GM21723 (cell line): ENCODE data around the gene MVB12B.

Experiments used
- ATAC-seq: cut with Tn5 transposase; IDR thresholded peaks from one replicate; pipeline ENCODE4 v1.9.1; 2021; ENCODE audit warnings: mild to moderate bottlenecking, moderate library complexity; ENCODE audit not compliant: unreplicated experiment

The MVB12B gene

DNA sequence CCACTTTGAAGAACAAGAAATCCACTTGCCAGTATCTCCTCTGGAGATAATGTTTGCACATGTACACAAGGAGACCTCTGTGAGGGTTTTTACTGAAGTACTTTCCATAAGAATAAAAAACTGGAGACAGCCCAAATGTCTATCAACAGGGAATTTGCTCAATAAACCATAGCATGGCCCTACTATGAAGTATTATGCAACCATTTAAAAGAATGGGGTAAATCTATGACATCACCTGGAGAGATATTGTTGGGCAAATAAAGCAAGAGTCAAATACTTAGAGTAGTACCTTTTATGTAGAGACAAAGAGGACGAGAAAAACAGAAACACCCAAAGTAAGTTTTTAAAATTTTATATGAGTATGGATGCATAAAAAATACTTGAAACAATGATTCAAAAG is 23.9 kb upstream of the MVB12B start:
- no peak for ATAC-seq

GRCh38 chr9:126303488-126303887 is 23.1 kb upstream of the MVB12B start:
- ATAC-seq, result no peak

GRCh38 chr9:126304207-126304970 is 22.2 kb upstream of the MVB12B start:
- ATAC-seq, result no peak

- ATAC-seq, result no peak
Observed at GRCh38 chr9:126304971-126305320, 21.7 kb upstream of the MVB12B start.

DNA sequence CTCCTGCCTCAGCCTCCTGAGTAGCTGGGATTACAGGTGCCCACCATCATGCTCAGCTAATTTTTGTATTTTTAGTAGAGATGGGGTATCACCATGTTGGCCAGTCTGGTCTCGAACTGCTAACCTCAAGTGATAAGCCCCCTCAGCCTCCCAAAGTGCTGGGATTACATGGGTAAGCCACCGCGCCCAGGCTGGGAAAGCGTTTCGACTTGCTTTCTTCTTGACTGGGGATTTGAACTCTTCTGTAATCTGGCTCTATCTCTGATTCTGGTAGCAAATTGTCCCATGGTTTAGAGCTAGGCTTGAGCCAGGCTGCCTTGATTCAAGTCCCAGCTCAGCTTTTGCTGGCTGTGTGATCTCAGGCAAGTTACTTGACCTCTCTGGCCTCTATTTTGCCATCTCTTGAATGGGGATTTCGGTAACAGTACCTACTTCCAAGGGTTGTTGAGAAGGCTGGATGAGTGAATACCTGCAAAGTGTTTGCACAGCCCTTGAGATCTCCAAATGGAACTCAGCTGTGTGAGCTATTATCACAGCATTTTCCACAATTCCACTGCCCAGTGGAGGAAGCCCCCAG is 20.5 kb upstream of the MVB12B start:
- no peak for ATAC-seq

- ATAC-seq, result no peak
Observed at GRCh38 chr9:126307322-126308061, 19.1 kb upstream of the MVB12B start.

DNA sequence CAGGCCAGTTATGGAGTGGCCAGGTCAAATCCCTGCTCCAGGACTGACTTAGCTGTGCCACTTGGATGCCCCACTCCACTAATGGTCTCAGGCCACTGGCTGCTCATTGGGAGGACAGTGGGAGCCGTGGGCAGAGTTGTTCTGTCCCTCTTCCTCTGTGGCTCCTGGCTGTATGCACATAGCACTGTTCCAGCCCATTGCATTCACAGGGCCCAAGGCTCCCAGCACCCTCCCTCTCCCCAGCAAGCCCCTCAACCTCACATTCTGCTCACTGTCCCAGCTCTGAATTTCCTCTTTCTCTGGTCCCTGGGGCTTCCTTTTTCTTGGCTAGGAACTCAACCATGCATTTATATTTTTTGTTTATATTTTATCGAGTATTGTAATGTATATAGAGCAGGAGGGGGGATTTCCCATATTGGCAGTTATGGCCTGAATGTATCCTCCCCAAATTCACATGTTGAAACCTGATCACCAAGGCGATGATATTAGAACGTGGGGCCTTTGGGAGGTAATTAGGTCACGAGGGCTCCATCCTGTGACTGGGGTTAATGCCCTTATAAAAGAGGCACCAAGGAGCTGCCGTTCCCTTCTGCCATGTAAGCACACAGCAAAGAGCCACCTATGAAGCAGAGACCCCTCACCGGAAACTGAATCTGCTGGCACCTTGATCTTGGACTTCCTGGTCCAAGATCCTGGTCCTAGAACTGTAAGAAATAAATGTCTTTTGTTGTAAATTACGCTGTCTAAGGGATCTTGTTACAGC is 17.0 kb upstream of the MVB12B start:
- ATAC-seq, result no peak

DNA sequence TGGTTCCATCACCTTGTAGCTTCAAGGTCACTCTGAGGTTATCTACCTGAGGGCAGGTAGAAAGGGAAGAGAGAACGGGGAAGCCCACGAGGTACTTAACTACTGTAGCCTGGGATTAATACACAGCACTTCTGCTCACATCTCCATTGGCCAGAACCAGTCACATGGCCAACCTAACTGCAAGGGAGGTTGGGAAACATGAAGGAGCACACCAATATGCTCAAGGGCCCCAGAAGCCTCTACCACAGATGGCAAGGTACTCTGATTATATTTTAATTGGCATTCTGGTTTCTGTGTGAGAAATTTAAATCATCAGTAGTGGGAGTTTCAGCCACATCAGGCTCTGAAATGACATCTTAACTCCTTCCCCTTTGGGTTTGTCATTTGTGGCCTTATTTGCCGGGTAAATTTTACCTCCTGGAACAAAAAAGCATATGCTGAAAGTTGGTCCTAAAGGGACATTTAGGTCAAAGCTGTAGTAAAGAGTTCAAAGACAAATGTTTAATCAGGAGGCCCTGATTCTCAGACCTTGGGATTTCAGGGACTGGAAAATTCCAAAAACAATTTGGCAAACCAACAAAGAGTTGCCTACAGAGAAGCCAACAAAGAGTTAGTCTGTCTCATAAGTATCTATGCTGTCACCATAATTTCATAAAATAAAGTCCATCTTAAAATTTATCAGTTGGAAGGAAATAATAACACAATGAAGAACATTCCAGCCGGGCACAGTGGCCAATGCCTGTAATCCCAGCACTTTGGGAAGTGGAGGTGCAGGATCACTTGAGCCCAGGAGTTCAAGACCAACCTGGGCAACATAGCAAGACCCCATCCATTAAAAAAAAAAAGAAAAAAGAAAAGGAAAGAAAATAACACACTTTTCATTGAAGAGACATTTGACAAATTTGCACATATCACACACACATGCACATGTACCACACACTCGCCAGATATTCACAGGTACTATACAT is 13.8 kb upstream of the MVB12B start:
- no peak for ATAC-seq

DNA sequence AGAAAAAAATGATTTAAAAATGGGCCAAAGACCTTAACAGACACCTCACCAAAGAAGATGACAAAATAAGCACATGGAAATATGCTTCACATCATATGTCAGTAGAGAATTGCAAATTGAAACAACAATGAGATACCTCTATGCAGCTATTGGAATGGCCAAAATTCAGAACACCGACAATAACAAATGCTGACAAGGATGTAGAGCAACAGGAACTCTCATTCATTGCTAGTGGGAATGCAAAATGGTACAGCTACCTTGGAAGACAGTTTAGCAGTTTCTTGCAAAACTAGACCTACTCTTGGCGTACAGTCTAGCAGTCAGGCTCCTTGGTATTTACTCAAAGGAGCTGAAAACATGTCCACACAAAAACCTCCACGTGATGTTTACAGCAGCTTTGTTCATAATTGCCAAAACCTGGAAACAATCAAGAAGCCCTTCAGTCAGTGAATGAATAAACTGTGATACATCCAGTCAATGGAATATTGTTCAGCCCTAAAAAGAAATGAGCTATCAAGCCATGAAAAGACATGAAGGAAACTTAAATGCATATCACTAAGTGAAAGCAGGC is 10.5 kb upstream of the MVB12B start:
- ATAC-seq, result no peak

DNA sequence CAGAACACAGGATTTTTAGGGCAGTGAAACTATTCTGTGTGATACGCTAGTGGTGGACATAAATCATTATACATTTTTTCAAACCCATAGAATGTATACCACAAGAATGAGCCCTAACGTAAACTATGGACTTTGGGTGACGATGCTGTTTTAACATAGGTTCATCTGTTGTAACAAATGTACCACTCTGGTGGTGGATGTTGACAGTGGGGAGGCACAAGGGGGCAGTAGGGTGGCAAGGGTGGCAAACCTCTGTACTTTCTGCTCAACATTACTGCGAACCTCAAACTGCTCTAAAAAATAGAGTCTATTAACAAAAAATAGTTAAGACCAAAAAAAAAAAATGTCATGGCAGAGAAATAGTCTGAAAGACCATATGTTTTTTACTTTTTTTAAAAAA is 9.1 kb upstream of the MVB12B start:
- no peak for ATAC-seq

DNA sequence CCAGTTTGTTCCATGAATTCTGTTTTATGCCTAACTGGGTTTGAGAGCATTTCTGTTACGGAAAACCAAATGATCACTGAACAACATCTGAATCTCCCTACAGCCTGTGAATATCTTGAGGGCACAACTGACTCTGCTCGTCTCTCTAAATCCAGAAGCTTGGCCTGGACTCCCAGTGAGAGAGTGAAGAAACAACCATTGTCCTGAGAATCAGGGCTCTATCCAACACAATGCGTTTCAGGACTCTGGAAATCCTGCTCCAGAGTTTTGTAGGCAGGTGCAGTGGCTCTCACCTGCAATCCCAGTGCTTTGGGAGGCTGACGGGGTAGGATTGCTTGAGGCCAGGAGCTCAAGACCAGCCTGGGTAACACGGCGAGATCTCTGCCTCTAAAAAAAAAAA is 7.8 kb upstream of the MVB12B start:
- no peak for ATAC-seq

GRCh38 chr9:126319671-126320070 is 7.0 kb upstream of the MVB12B start:
- ATAC-seq, result no peak

DNA sequence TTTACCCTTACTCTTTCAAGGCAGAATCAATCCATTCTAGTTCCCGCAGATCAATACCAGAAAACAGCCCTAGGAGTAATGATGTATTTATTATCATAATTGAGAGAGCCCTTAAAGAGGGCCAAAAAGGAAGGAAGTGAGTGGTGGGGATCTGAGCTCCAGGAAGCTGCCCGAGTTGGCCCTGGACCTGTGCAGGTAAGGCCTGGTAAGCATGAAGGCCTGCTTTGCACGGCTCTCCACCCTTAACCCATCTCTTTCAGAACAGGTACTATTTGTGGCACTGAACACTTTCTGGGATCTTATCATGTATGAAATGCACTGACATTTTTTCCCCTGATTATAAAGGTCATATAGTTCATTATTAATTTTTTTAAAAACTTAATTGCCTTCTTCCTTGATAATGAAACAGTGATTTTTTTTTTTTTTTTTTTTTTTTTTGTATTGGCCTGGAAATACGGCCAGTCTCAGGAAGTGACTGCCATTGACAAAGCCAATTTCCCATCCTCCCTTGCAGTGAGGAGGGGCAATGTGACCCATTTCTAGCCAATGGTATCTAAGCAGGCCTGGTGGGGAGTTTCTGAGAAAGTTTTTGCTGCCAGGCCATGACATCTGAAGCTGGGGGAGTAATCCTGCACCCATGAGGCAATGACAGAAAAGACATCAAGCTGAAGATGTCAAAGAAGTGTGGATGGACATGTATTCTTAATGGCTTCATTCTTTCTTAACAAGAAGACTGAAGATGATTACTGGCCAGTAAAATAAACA is 6.3 kb upstream of the MVB12B start:
- ATAC-seq, result no peak

DNA sequence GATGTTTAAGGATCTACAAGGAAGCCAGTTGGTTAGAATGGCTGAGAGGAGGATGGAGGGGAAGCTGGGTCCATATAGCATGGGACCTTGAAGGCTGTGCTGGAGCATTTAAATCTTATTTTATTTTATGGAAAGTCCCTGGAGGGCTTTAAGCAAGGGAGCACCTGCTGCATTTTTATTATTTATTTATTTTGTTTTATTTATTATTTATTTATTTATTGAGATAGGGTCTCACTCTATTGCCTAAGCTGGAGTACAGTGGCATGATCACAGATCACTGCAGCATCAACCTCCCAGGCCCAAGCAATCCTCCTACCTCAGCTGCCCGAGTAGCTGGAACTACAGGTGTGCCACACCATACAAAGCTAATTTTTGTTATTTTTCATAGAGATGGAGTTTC is 4.9 kb upstream of the MVB12B start:
- no peak for ATAC-seq

GRCh38 chr9:126325821-126326220 is 808 bp upstream of the MVB12B start:
- ATAC-seq, result no peak

DNA sequence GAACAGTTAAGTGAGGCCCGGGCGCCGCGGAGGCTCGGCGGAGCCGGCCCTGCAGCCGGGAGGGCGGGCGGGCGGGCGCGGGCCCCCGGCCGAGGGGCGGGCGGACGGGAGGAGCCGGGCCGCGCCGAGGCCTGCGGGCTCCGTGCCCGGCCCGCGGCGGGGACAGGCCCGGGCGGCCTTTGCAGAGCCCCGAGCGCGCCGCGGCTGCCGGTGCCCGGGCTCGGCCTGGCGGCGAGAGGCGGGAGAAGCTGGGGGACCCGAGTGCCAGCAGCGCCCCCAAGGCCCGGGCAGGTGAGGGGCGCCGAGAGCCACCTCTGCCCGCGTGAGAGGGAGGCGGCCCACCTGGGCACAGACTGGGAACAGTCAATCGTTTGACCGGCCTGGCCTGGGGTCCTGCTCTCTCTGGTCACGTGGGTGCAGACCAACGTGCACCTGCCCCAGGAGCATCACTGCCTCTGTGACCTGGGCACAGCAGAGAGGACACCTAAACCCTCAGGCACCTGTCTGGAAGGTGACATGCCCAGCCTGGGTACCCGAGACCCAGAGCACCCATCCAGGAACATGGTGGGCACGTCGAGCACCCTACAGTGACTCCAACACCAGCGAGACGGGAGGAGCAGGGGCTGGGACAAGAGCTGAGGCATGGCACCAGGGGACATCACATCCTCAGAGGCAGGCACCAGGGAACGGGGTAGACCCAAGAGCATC is 531 bp downstream of the MVB12B start:
- no peak for ATAC-seq

DNA sequence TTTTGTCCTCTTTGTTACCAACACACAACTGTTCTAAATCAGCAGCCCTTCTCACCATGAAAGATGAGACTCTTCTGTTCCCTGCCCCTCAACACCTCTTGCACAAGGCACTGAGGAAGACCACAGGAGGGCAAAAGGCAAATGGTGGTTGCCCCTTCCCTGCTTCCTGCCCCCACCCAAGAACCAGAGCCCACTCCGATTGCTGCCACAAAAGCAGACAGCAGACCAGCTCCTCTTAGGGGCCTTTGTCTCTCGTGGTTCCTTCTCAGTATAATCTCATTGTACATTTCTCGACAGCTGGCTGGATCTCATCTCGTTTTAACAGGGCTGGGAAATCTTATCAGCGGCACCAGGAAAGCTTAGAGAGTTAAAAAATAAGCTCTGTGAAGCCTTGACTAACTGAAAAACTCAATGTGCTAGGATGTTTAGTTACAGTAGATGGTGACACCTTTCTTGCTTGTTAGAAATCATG is 1.1 kb downstream of the MVB12B start:
- no peak for ATAC-seq

DNA sequence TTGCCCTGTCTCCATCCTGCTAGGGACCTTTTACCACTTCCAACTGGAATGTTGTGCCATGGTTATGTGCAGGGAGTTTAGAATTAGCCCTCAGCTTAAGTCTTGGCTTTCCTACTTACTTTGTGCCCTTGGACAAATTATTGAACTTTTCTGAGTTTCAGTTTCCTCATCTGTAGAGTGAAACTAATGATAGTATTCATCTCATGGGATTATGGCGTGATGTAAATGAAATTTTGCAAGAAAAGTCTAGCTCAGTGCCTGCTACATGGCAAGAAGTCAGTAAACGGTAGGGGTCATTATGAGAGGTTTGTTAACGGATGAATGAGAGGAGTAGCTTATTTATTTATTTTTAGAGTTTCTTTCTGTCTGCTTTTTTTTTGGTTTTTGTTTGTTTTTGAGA is 1.8 kb downstream of the MVB12B start:
- ATAC-seq, result no peak
